HepG2 (cell line): ENCODE results near the gene AFTPH. TPM values are rescaled to one million over a fixed set of nuclear protein-coding genes. Genes with fewer than 3 reads are reported as not detected.

ENCODE experiments used
- ATAC-seq: fragments of 200-7000 bp; cut with Tn5 transposase; 3 replicates; pipeline ENCODE4 v1.9.1; 2020; ENCODE audit warnings: mild to moderate bottlenecking, moderate library complexity
- BruUV-seq: library from RNA; stranded (reverse); fragments of 400-500 nt; replicated peaks from 2 replicates; lab custom pipeline; 2021; lab: Mats Ljungman, UMichigan
- CTCF ChIA-PET: fragments of 300-600 bp; formaldehyde crosslinking; extraction: SDS; loops from one replicate; lab custom pipeline; 2021; ENCODE audit warnings: low total read pairs, inconsistent platforms, low intra/inter-chr PET ratio; lab: Yijun Ruan, JAX
- POLR2A ChIA-PET: fragments of 350-600 bp; sonication (Branson Sonifier 250); formaldehyde crosslinking; loops from one replicate; lab custom pipeline; 2020; ENCODE audit warnings: antibody characterized with exemption, inconsistent platforms; lab: Yijun Ruan, JAX
- DNase-seq: peaks from one replicate; pipeline ENCODE4 v3.0.0-alpha.2; 2015; ENCODE audit warnings: low spot score
- FAIRE-seq: peaks from 3 replicates; lab custom pipeline; 2011; peaks lifted over from hg19 to GRCh38; lab: Jason Lieb, UNC
- H2AFZ ChIP-seq: one replicate; pipeline ENCODE4 v1.6.1; 2011; ENCODE audit warnings: low read length, inconsistent platforms
- H3K27ac ChIP-seq: fragments of 300-600 bp; 3 replicates; pipeline ENCODE4 v1.8.0; 2011; ENCODE audit warnings: mixed run types, mild to moderate bottlenecking, mixed read lengths, low read length, inconsistent platforms; ENCODE audit not compliant: insufficient read depth; ENCODE audit errors: extremely low read length
- H3K27me3 ChIP-seq, 2 experiments: fragments of 200-600 bp in 1 of 2; 2 replicates in 1 of 2; 3 replicates in 1 of 2; pipeline versions ENCODE4 v1.6.0 to v1.8.0; 2011; ENCODE audit warnings: low read length in 2 of 2, mild to moderate bottlenecking in 2 of 2, moderate library complexity in 2 of 2, inconsistent platforms in 1 of 2; ENCODE audit not compliant: insufficient read depth in 2 of 2, control insufficient read depth in 1 of 2
- H3K36me3 ChIP-seq, 2 experiments: fragments of 200-600 bp in 1 of 2; replicated peaks in 1 of 2; 2 replicates in 1 of 2; 3 replicates in 1 of 2; pipeline versions ENCODE4 v1.5.1 to v1.8.0; 2011; ENCODE audit warnings: low read length in 2 of 2, inconsistent platforms in 1 of 2; ENCODE audit not compliant: insufficient read depth in 2 of 2, control insufficient read depth in 1 of 2
- H3K4me1 ChIP-seq: 2 replicates; pipeline ENCODE4 v1.5.1; 2012; ENCODE audit warnings: low read length, inconsistent platforms; ENCODE audit not compliant: insufficient read depth
- H3K4me2 ChIP-seq: 2 replicates; pipeline ENCODE4 v1.6.0; 2011; ENCODE audit warnings: low read depth, low read length, inconsistent platforms
- H3K4me3 ChIP-seq, 3 experiments: fragments of 200-600 bp in 1 of 3; sonication (generic), shearing (Covaris generic) in 1 of 3; replicated peaks in 1 of 3; 2 replicates each; pipeline ENCODE4 v1.5.1; 2011 to 2016; ENCODE audit warnings: low read length in 3 of 3, inconsistent platforms in 2 of 3, low read depth in 2 of 3, mild to moderate bottlenecking in 2 of 3, control low read depth in 1 of 3, mixed read lengths in 1 of 3; ENCODE audit not compliant: insufficient read depth in 1 of 3
- H3K79me2 ChIP-seq: one replicate; pipeline ENCODE4 v1.6.1; 2011; ENCODE audit warnings: low read length, inconsistent platforms; ENCODE audit not compliant: insufficient read depth
- H3K9ac ChIP-seq: 2 replicates; pipeline ENCODE4 v1.6.0; 2011; ENCODE audit warnings: mild to moderate bottlenecking, low read depth, low read length, inconsistent platforms; ENCODE audit not compliant: insufficient read depth
- H3K9me3 ChIP-seq: 2 replicates; pipeline ENCODE4 v1.5.1; 2012; ENCODE audit warnings: mild to moderate bottlenecking, low read length
- H4K20me1 ChIP-seq: 2 replicates; pipeline ENCODE4 v1.6.0; 2011; ENCODE audit warnings: inconsistent platforms, mild to moderate bottlenecking, low read length, moderate library complexity; ENCODE audit not compliant: insufficient read depth
- KDM3A ChIP-seq: IDR thresholded peaks from 2 replicates; pipeline ENCODE4 v1.6.1; 2018; ENCODE audit warnings: low read depth, missing compliant biosample characterization
- MEF2D ChIP-seq: sonication (generic); formaldehyde crosslinking; IDR thresholded peaks from 2 replicates; pipeline ENCODE4 v1.5.1; 2020; ENCODE audit warnings: mild to moderate bottlenecking, missing genetic modification reagents
- PBX2 ChIP-seq: IDR thresholded peaks from 2 replicates; pipeline ENCODE4 v1.6.1; 2016; ENCODE audit warnings: control low read depth
- TBL1XR1 ChIP-seq: fragments of 150-350 bp; IDR thresholded peaks from 2 replicates; pipeline ENCODE4 v1.6.1; 2014; ENCODE audit warnings: borderline replicate concordance, low read length; ENCODE audit not compliant: partially characterized antibody
- ZMYM2 ChIP-seq: sonication (generic); formaldehyde crosslinking; IDR thresholded peaks from 2 replicates; pipeline ENCODE4 v1.8.0; 2022; ENCODE audit warnings: mild to moderate bottlenecking, missing genetic modification reagents
- ZMYM3 ChIP-seq: sonication (generic); formaldehyde crosslinking; IDR thresholded peaks from 2 replicates; pipeline ENCODE4 v1.5.1; 2020; ENCODE audit warnings: mild to moderate bottlenecking, missing genetic modification reagents
- ZNF12 ChIP-seq: sonication (generic); formaldehyde crosslinking; IDR thresholded peaks from 2 replicates; pipeline ENCODE4 v1.5.0; 2020; ENCODE audit warnings: missing genetic modification reagents
- ZNF788 ChIP-seq: sonication (generic); formaldehyde crosslinking; IDR thresholded peaks from 2 replicates; pipeline ENCODE4 v1.5.0; 2020; ENCODE audit warnings: mild to moderate bottlenecking, missing genetic modification reagents, borderline replicate concordance
- ZSCAN12 ChIP-seq: sonication (generic); formaldehyde crosslinking; IDR thresholded peaks from 2 replicates; pipeline ENCODE4 v1.9.0; 2021; ENCODE audit warnings: mild to moderate bottlenecking, missing genetic modification reagents
- WGBS: methylation state at CpG from one replicate; pipeline ENCODE4 v1.1.6; 2017; ENCODE audit warnings: low lambda C conversion rate; 5-methylcytosine and 5-hydroxymethylcytosine counted together
- in situ Hi-C: cut with HindIII; loops from 2 replicates; pipeline ENCODE4 v1.10.0; 2017; ENCODE audit warnings: low pct_unique_long_range_greater_than_20kb; ENCODE audit not compliant: extremely low pct_ligation_motif_present
- intact Hi-C: fragments of 100-400 bp; cut with micrococcal nuclease; formaldehyde crosslinking; loops from one replicate; pipeline ENCODE4 v1.10.0; 2022; ENCODE audit not compliant: unreplicated experiment
- polyA plus RNA-seq, 8 experiments: library from polyadenylated mRNA; depleted of rRNA in 3 of 8; stranded (reverse) in 7 of 8; unstranded in 1 of 8; fragments of >200 nt; fragmentation: Illumina TruSeq in 4 of 8; extraction: Trizol in 4 of 8; gene quantifications; 2 replicates each; pipeline versions ENCODE4 v1.2.1 to v1.2.3, GENCODE V29; 2011 to 2016; ENCODE audit warnings: low read depth in 4 of 8, missing spikeins in 1 of 8, mixed read lengths in 1 of 8; ENCODE audit not compliant: insufficient read depth in 1 of 8
- total RNA-seq, 5 experiments: library from RNA; depleted of rRNA; stranded (reverse); fragments of >200 nt; fragmentation: Illumina TruSeq; extraction: Trizol; gene quantifications; 2 replicates each; pipeline ENCODE4 v1.2.3, GENCODE V29; 2016; ENCODE audit warnings: low read depth in 1 of 5
- TF ChIP-seq, protein P1 (sequence below), 2 experiments: sonication (generic) in 1 of 2; formaldehyde crosslinking in 1 of 2; IDR thresholded peaks; 2 replicates each; pipeline versions ENCODE4 v1.5.1 to v1.6.1; 2011 to 2020; ENCODE audit warnings: borderline replicate concordance in 1 of 2, low read depth in 1 of 2, low read length in 1 of 2, mild to moderate bottlenecking in 1 of 2, missing genetic modification reagents in 1 of 2, moderate library complexity in 1 of 2
- TF ChIP-seq, protein P2 (sequence below): sonication (generic); formaldehyde crosslinking; IDR thresholded peaks from 2 replicates; pipeline ENCODE4 v1.8.0; 2022; ENCODE audit warnings: mild to moderate bottlenecking, missing genetic modification reagents, moderate library complexity
- TF ChIP-seq, protein P3 (sequence below): sonication (generic); formaldehyde crosslinking; IDR thresholded peaks from 2 replicates; pipeline ENCODE4 v1.8.0; 2022; ENCODE audit warnings: missing genetic modification reagents, mild to moderate bottlenecking, inconsistent platforms, borderline replicate concordance

Gene AFTPH
- total and polyA plus RNA-seq, 2 of the 13 experiments (the other 11 are each of a cell fraction or from before 2014, with no cell fraction given) = 27.5 to 36.8 TPM

DNA sequence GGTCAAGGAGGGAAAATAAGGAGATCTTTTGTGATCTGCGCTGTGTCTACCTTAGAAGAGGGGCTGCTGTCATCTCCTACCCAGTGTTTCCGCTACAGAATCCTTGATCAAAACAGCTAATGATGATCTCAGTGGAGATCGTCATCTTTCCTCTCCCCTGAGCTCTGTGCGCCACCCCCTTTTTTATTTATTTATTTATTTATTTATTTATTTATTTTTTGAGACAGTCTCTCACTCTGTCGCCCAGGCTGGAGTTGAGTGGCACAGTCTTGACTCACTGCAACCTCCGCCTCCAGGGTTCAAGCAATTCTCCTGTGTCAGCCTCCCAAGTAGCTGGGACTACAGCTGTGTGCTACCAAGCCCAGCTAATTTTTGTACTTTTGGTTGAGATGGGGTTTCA, 74.1 kb downstream of the AFTPH start:
- H3K4me3 ChIP-seq = no peak overlapping the region
- H3K27ac ChIP-seq = no peak overlapping the region
- no peak for DNase-seq
- ATAC-seq = no peak
- in situ Hi-C loops (no loop called here), intact Hi-C loops (no loop called here)
- no peak for FAIRE-seq
- no peak overlapping the region for H3K4me2 ChIP-seq
- no peaks in the 10 kb centered on the region for H3K9me3 ChIP-seq
- no peaks in the 10 kb centered on the region for H3K79me2 ChIP-seq
- H3K27me3 ChIP-seq = peaks cover 0 to 2% of the 10 kb centered on the region in 2 experiments; a peak in 1 of 5 replicates
- 73% methylated on average over 6 of the region's 6 CpGs for WGBS
- H3K4me1 ChIP-seq = peaks cover 25% of the 10 kb centered on the region
- H3K9ac ChIP-seq = no peak overlapping the region
- POLR2A ChIA-PET = no interaction called here
- H4K20me1 ChIP-seq = no peaks in the 10 kb centered on the region
- TF ChIP-seq TBL1XR1 = no peak
- TF ChIP-seq ZNF788 = no peak
- TF ChIP-seq ZMYM3 (CRISPR knock-in tag) = no peak
- no peak for TF ChIP-seq ZNF12 (CRISPR knock-in tag)
- TF ChIP-seq, protein P1, sequence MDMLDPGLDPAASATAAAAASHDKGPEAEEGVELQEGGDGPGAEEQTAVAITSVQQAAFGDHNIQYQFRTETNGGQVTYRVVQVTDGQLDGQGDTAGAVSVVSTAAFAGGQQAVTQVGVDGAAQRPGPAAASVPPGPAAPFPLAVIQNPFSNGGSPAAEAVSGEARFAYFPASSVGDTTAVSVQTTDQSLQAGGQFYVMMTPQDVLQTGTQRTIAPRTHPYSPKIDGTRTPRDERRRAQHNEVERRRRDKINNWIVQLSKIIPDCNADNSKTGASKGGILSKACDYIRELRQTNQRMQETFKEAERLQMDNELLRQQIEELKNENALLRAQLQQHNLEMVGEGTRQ (IDR thresholded peaks at IDR 0.05; ENCODE audit: low read depth, low read length) = no peak
- TF ChIP-seq, protein P1 (CRISPR knock-in tag; IDR thresholded peaks at IDR 0.05; ENCODE audit: borderline replicate concordance) = no peak
- TF ChIP-seq ZMYM2 (CRISPR knock-in tag) = no peak
- TF ChIP-seq, protein P2, sequence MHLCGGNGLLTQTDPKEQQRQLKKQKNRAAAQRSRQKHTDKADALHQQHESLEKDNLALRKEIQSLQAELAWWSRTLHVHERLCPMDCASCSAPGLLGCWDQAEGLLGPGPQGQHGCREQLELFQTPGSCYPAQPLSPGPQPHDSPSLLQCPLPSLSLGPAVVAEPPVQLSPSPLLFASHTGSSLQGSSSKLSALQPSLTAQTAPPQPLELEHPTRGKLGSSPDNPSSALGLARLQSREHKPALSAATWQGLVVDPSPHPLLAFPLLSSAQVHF (CRISPR knock-in tag) = no peak
- no peak for TF ChIP-seq PBX2
- no peak for TF ChIP-seq ZSCAN12 (CRISPR knock-in tag)
- no peak for TF ChIP-seq MEF2D (CRISPR knock-in tag)
- TF ChIP-seq KDM3A (CRISPR knock-in tag) = no peak
- TF ChIP-seq, protein P3, sequence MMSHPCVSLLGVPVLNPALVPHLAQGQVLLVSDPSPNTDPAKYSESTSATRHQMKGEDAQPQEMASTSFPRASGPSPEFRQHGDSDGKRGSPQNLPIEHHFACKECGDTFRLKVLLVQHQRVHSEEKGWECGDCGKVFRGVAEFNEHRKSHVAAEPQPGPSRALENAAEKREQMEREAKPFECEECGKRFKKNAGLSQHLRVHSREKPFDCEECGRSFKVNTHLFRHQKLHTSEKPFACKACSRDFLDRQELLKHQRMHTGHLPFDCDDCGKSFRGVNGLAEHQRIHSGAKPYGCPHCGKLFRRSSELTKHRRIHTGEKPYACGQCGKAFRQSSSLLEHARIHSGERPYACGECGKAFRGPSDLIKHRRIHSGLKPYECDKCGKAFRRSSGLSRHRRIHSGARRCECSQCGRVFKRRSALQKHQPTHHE (CRISPR knock-in tag) = no peak
- no peaks in the 10 kb centered on the region; a peak in 1 of 5 replicates for H3K36me3 ChIP-seq
- no TSS peak for BruUV-seq
- H2AFZ ChIP-seq = no peak overlapping the region
- CTCF ChIA-PET = no interaction called here
